HEK293 (cell line): ENCODE results near the gene ZDHHC13.

Source experiments
- CTCF ChIP-seq: fragments of 450-650 bp; formaldehyde crosslinking; IDR thresholded peaks from 2 replicates; pipeline ENCODE4 v1.5.1; 2016; ENCODE audit warnings: missing biosample characterization, missing genetic modification characterization
- KLF9 ChIP-seq: fragments of 450-650 bp; formaldehyde crosslinking; IDR thresholded peaks from 2 replicates; pipeline ENCODE4 v1.5.1; 2016; ENCODE audit warnings: missing biosample characterization, missing genetic modification characterization, low read depth
- MYNN ChIP-seq: fragments of 450-650 bp; formaldehyde crosslinking; IDR thresholded peaks from 2 replicates; pipeline ENCODE4 v1.5.1; 2016; ENCODE audit warnings: missing biosample characterization, missing genetic modification characterization, borderline replicate concordance
- ZBTB49 ChIP-seq: fragments of 450-650 bp; formaldehyde crosslinking; IDR thresholded peaks from 2 replicates; pipeline ENCODE4 v1.5.1; 2016; ENCODE audit warnings: missing biosample characterization, missing genetic modification characterization, low read depth
- ZFHX2 ChIP-seq: fragments of 450-650 bp; formaldehyde crosslinking; conservative IDR thresholded peaks from 2 replicates; pipeline ENCODE4 v1.5.1; 2016; ENCODE audit warnings: missing biosample characterization, missing genetic modification characterization
- ZNF274 ChIP-seq, 2 experiments: fragments of 200-500 bp in 1 of 2; fragments of 450-650 bp in 1 of 2; sonication (Bioruptor generic) in 1 of 2; formaldehyde crosslinking in 1 of 2; IDR thresholded peaks; 2 replicates each; pipeline versions ENCODE4 v1.5.1 to v1.6.1; 2014 to 2016; ENCODE audit warnings: borderline replicate concordance in 1 of 2, inconsistent platforms in 1 of 2, low read length in 1 of 2, missing biosample characterization in 1 of 2, missing genetic modification characterization in 1 of 2
- ZNF639 ChIP-seq: fragments of 450-650 bp; formaldehyde crosslinking; IDR thresholded peaks from 2 replicates; pipeline ENCODE4 v1.5.1; 2016; ENCODE audit warnings: missing biosample characterization, missing genetic modification characterization
- ZNF670 ChIP-seq: fragments of 450-650 bp; formaldehyde crosslinking; IDR thresholded peaks from 2 replicates; pipeline ENCODE4 v1.5.1; 2016; ENCODE audit warnings: missing biosample characterization, missing genetic modification characterization, low read depth

GRCh38 chr11:19191530-19192169, 74.7 kb downstream of the ZDHHC13 start:
- TF ChIP-seq CTCF (tag by site-specific recombination) (no peak), ZNF274 (IDR thresholded peaks at IDR 0.05; ENCODE audit: low read length) (no peak), ZNF274 (tag by site-specific recombination; IDR thresholded peaks at IDR 0.05; ENCODE audit: borderline replicate concordance) (no peak), ZNF670 (tag by site-specific recombination) (no peak), KLF9 (tag by site-specific recombination) (no peak), ZFHX2 (no peak), MYNN (tag by site-specific recombination) (no peak), ZNF639 (tag by site-specific recombination) (no peak), ZBTB49 (no peak)
